Spleen (tissue), 7 donors: Measurements from ENCODE around the gene PDLIM5.
"Not testable (repeated sequence)": the region's sequence is repeated elsewhere in the genome, so short reads cannot be mapped to it uniquely, and the experiment has no call there.

ENCODE experiments used
- CTCF ChIP-seq, 11 experiments: fragments of 200-600 bp in 7 of 11; fragments of 450-650 bp in 4 of 11; sonication (generic) in 4 of 11; IDR thresholded peaks in 8 of 11; conservative IDR thresholded peaks in 3 of 11; 1 replicate in 7 of 11; 2 replicates in 4 of 11; pipeline versions ENCODE4 v1.4.0 to v1.8.0; 2016 to 2021; ENCODE audit warnings: antibody characterized with exemption in 11 of 11, inconsistent platforms in 4 of 11, mild to moderate bottlenecking in 1 of 11
- POLR2A ChIP-seq, 3 donors: fragments of 450-650 bp; IDR thresholded peaks; one replicate each; pipeline ENCODE4 v1.5.1; 2017; ENCODE audit warnings: antibody characterized with exemption in 3 of 3, mild to moderate bottlenecking in 1 of 3
- donor health status: DM: no; HTN: no; CAD: no; lungs with moderate emphysema.
- donor health status: DM: no; HTN: no; CAD: no.
- donor health status: DM: no; HTN: no; CAD: no.

- not testable (repeated sequence) for TF ChIP-seq CTCF (IDR thresholded peaks at IDR 0.05 in 8 of 11, conservative IDR thresholded peaks at IDR 0.05 in 3 of 11); POLR2A (IDR thresholded peaks at IDR 0.05)
These were observed 104.3 kb downstream of the PDLIM5 start for GRCh38 chr4:94556047-94556446.
